Right lobe of liver (tissue), 6 donors: Measurements from ENCODE around the gene SLC4A5. TPM values are rescaled to one million over a fixed set of nuclear protein-coding genes. Genes with fewer than 3 reads are reported as not detected.

Source experiments
- ATAC-seq, 4 donors: fragments of 200-7000 bp; cut with Tn5 transposase; one replicate each; pipeline ENCODE4 v1.9.1; 2020; ENCODE audit warnings: mild to moderate bottlenecking in 4 of 4, moderate library complexity in 4 of 4
- DNase-seq, 3 donors: peaks; one replicate each; pipeline ENCODE4 v3.0.0-alpha.2; 2020
- H3K27ac ChIP-seq, 3 donors: fragments of 200-600 bp; one replicate each; pipeline ENCODE4 v1.8.0; 2022
- H3K27me3 ChIP-seq, 2 donors: fragments of 200-600 bp; one replicate each; pipeline ENCODE4 v1.8.0; 2022
- H3K36me3 ChIP-seq, 4 donors: fragments of 200-600 bp; sonication (generic) in 1 of 4; one replicate each; pipeline versions ENCODE4 v1.5.1 to v1.8.0; 2017 to 2022; ENCODE audit warnings: control low read depth in 1 of 4
- H3K4me1 ChIP-seq, 4 donors: fragments of 200-600 bp; sonication (generic) in 1 of 4; one replicate each; pipeline versions ENCODE4 v1.5.1 to v1.8.0; 2017 to 2022; ENCODE audit warnings: control low read depth in 1 of 4
- H3K4me3 ChIP-seq, 3 donors: fragments of 200-600 bp; one replicate each; pipeline ENCODE4 v1.8.0; 2022
- H3K9me3 ChIP-seq, 4 donors: fragments of 200-600 bp; sonication (generic) in 1 of 4; one replicate each; pipeline versions ENCODE4 v1.5.1 to v1.8.0; 2017 to 2022; ENCODE audit warnings: control low read depth in 1 of 4
- CTCF ChIP-seq, 4 donors: fragments of 200-600 bp in 3 of 4; fragments of 450-650 bp in 1 of 4; IDR thresholded peaks; one replicate each; pipeline versions ENCODE4 v1.5.1 to v1.8.0; 2016 to 2022; ENCODE audit warnings: antibody characterized with exemption in 4 of 4, mild to moderate bottlenecking in 2 of 4
- POLR2A ChIP-seq: fragments of 450-650 bp; IDR thresholded peaks from one replicate; pipeline ENCODE4 v1.6.1; 2017; ENCODE audit warnings: antibody characterized with exemption, mild to moderate bottlenecking
- WGBS: methylation state at CpG from one replicate; pipeline ENCODE4 v1.1.6; 2018; ENCODE audit warnings: low coverage, low lambda C conversion rate; ENCODE audit not compliant: insufficient coverage; ENCODE audit errors: missing lambda C conversion rate; 5-methylcytosine and 5-hydroxymethylcytosine counted together
- intact Hi-C, 2 donors: fragments of 100-400 bp; cut with DNase I; formaldehyde crosslinking; loops; one replicate each; pipeline versions ENCODE4 v1.11.2 to v1.14.1; 2022
- total RNA-seq, 6 experiments: library from RNA; depleted of rRNA in 2 of 6; stranded (reverse); fragments of >200 nt in 2 of 6; fragmentation: NEBNext Ultra II Directional in 3 of 6; extraction: Animal tissue kit (Norgen Biotek cat#: 25700) in 3 of 6; gene quantifications; one replicate each; pipeline versions ENCODE4 v1.1.0 to v1.2.4, GENCODE V29; 2016 to 2023
- donor health status: DM: no; HTN: yes; CAD: no.
- donor health status: DM: no; HTN: no; CAD: no.
- donor health status: DM: no; HTN: no; CAD: no.
- donor health status: DM: no; HTN: yes; CAD: no.
- donor health status: DM: no; HTN: yes; CAD: no.

Gene SLC4A5
- total RNA-seq, 6 experiments from 2014 or later = 0.12 to 1.2 (median 0.68) TPM

- 86% methylated on average over 1 of the region's 2 CpGs for WGBS
- Histone ChIP-seq H3K36me3 (peaks cover 3 to 11% (median 4%) of the 10 kb centered on the region in 4 donors), H3K4me3 (no peak overlapping the region), H3K27me3 (no peaks in the 10 kb centered on the region), H3K9me3 (no peaks in the 10 kb centered on the region), H3K4me1 (peaks cover 0 to 8% (median 0%) of the 10 kb centered on the region in 4 donors), H3K27ac (no peak overlapping the region)
- intact Hi-C loops = no loop called here
- ATAC-seq = no peak
- TF ChIP-seq CTCF (IDR thresholded peaks at IDR 0.05) (no peak), POLR2A (no peak)
- no peak for DNase-seq
Measured at GRCh38 chr2:74375838-74376237, 32.6 kb upstream of the SLC4A5 start.

- peaks cover 3 to 23% (median 8%) of the 10 kb centered on the region in 4 donors for H3K36me3 ChIP-seq
- intact Hi-C loops = no loop called here
- no peaks in the 10 kb centered on the region for H3K9me3 ChIP-seq
- peak in 1 of 4 donors; percentile 29 for ATAC-seq
- peaks cover 0 to 2% (median 0%) of the 10 kb centered on the region in 4 donors for H3K4me1 ChIP-seq
- H3K4me3 ChIP-seq = no peak overlapping the region
- WGBS = 93% methylated on average over 3 of the region's 19 CpGs
- TF ChIP-seq POLR2A (no peak), CTCF (IDR thresholded peaks at IDR 0.05) (no peak)
- no peak for DNase-seq
- no peaks in the 10 kb centered on the region for H3K27me3 ChIP-seq
- no peak overlapping the region for H3K27ac ChIP-seq
Measured at GRCh38 chr2:74374509-74375205, 31.4 kb upstream of the SLC4A5 start.

GRCh38 chr2:74373985-74374384 lies 30.8 kb upstream of the SLC4A5 start:
- Histone ChIP-seq H3K4me3 (no peak overlapping the region), H3K4me1 (no peaks in the 10 kb centered on the region), H3K36me3 (peaks cover 4 to 29% (median 12%) of the 10 kb centered on the region in 4 donors), H3K9me3 (no peaks in the 10 kb centered on the region), H3K27me3 (no peaks in the 10 kb centered on the region), H3K27ac (no peak overlapping the region)
- TF ChIP-seq CTCF (IDR thresholded peaks at IDR 0.05) = no peak
- TF ChIP-seq POLR2A = no peak
- DNase-seq (no peak), ATAC-seq (no peak)
- intact Hi-C loops = no loop called here
- WGBS = 73% methylated on average over 4 of the region's 8 CpGs

GRCh38 chr2:74373221-74373676 lies 30.0 kb upstream of the SLC4A5 start:
- H3K27ac ChIP-seq = no peak overlapping the region
- H3K4me3 ChIP-seq = no peak overlapping the region
- ATAC-seq (no peak), DNase-seq (no peak)
- intact Hi-C loops = no loop called here
- H3K9me3 ChIP-seq = no peaks in the 10 kb centered on the region
- H3K36me3 ChIP-seq = peaks cover 9 to 37% (median 17%) of the 10 kb centered on the region in 4 donors
- TF ChIP-seq CTCF (IDR thresholded peaks at IDR 0.05) (no peak), POLR2A (no peak)
- H3K27me3 ChIP-seq = no peaks in the 10 kb centered on the region
- WGBS = 90% methylated on average over 5 of the region's 5 CpGs
- no peaks in the 10 kb centered on the region for H3K4me1 ChIP-seq
